ENCODE measurements around the gene KIF1A. TPM values are rescaled to one million over a fixed set of nuclear protein-coding genes. Genes with fewer than 3 reads are reported as not detected.
"Not testable (repeated sequence)": the region's sequence is repeated elsewhere in the genome, so short reads cannot be mapped to it uniquely, and the experiment has no call there.

KIF1A gene
- polyA plus RNA-seq, 1 donor (not counting 4 experiments of a cell fraction or from before 2014, with no cell fraction given) = not detected

DNA sequence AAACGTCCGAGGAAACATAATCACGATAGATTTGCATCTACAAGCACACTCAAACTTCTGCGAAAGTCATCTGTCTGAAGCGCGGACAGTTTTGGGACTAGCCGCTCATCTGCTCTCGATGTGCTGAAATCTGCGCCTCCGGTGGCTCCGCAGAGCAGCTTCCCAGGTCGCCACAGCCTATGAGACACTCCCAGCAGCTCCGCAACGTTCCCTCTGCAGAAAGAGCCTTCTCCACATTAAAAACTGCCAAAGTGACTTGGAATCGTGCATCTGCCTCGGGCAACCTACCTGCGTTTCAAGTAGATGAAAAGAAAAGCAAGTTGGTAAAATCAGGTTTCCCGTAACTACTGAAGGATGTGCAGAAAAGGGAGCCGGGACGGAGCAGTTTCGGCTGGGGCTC lies 119.4 kb downstream of the KIF1A start:
- H3K36me3 ChIP-seq (ENCODE audit: control insufficient read depth in 2 of 2, extremely low read depth in 1 of 2, insufficient read depth in 2 of 2, low read length in 2 of 2); H3K9ac ChIP-seq (ENCODE audit: control insufficient read depth, extremely low read depth, insufficient read depth, low read length); H3K27ac ChIP-seq (ENCODE audit: control insufficient read depth, insufficient read depth, low read length); H3K4me3 ChIP-seq (ENCODE audit: control insufficient read depth in 2 of 3, extremely low read depth in 1 of 3, insufficient read depth in 2 of 3, low read depth in 1 of 3, low read length in 3 of 3); H3K4me1 ChIP-seq (ENCODE audit: control insufficient read depth, extremely low read depth, insufficient read depth, low read length); H3K9me1 ChIP-seq (ENCODE audit: control insufficient read depth, extremely low read depth, insufficient read depth, low read length); H3K9me3 ChIP-seq (ENCODE audit: control insufficient read depth, low read depth, low read length); dilution Hi-C loops (cut with MboI; ENCODE audit: extremely low pct_ligation_motif_present, low sequenced_read_pairs); H3K79me2 ChIP-seq (ENCODE audit: control insufficient read depth, insufficient read depth, low read length); H2AFZ ChIP-seq (ENCODE audit: control insufficient read depth, low read length); DNase-seq (ENCODE audit: low read depth, low spot score); H4K20me1 ChIP-seq (ENCODE audit: control insufficient read depth, extremely low read depth, insufficient read depth, low read length): not testable (repeated sequence)
- TF ChIP-seq EZH2 (IDR thresholded peaks at IDR 0.05; ENCODE audit: low read length) = peak; percentile 42
- peak overlapping the region; percentile 3 for H3K4me2 ChIP-seq (ENCODE audit: control insufficient read depth, extremely low read depth, insufficient read depth, low read depth, low read length)
- FAIRE-seq = peak; percentile 36
- peaks cover 32% of the 10 kb centered on the region for H3K27me3 ChIP-seq (ENCODE audit: control insufficient read depth, extremely low read depth, insufficient read depth, low read length)

GRCh38 chr2:240699835-240700234 lies 120.2 kb downstream of the KIF1A start:
- H4K20me1 ChIP-seq (ENCODE audit: control insufficient read depth, extremely low read depth, insufficient read depth, low read length); H3K4me3 ChIP-seq (ENCODE audit: control insufficient read depth in 2 of 3, extremely low read depth in 1 of 3, insufficient read depth in 2 of 3, low read depth in 1 of 3, low read length in 3 of 3); H2AFZ ChIP-seq (ENCODE audit: control insufficient read depth, low read length); dilution Hi-C loops (cut with MboI; ENCODE audit: extremely low pct_ligation_motif_present, low sequenced_read_pairs); H3K79me2 ChIP-seq (ENCODE audit: control insufficient read depth, insufficient read depth, low read length); H3K9me1 ChIP-seq (ENCODE audit: control insufficient read depth, extremely low read depth, insufficient read depth, low read length); FAIRE-seq; H3K9ac ChIP-seq (ENCODE audit: control insufficient read depth, extremely low read depth, insufficient read depth, low read length); H3K4me2 ChIP-seq (ENCODE audit: control insufficient read depth, extremely low read depth, insufficient read depth, low read depth, low read length); H3K36me3 ChIP-seq (ENCODE audit: control insufficient read depth in 2 of 2, extremely low read depth in 1 of 2, insufficient read depth in 2 of 2, low read length in 2 of 2); H3K4me1 ChIP-seq (ENCODE audit: control insufficient read depth, extremely low read depth, insufficient read depth, low read length); DNase-seq (ENCODE audit: low read depth, low spot score); H3K27ac ChIP-seq (ENCODE audit: control insufficient read depth, insufficient read depth, low read length); H3K9me3 ChIP-seq (ENCODE audit: control insufficient read depth, low read depth, low read length): not testable (repeated sequence)
- H3K27me3 ChIP-seq (ENCODE audit: control insufficient read depth, extremely low read depth, insufficient read depth, low read length) = peaks cover 32% of the 10 kb centered on the region

GRCh38 chr2:240698852-240699561 lies 121.0 kb downstream of the KIF1A start:
- H3K9me1 ChIP-seq (ENCODE audit: control insufficient read depth, extremely low read depth, insufficient read depth, low read length); DNase-seq (ENCODE audit: low read depth, low spot score); H3K9ac ChIP-seq (ENCODE audit: control insufficient read depth, extremely low read depth, insufficient read depth, low read length); H3K4me3 ChIP-seq (ENCODE audit: control insufficient read depth in 2 of 3, extremely low read depth in 1 of 3, insufficient read depth in 2 of 3, low read depth in 1 of 3, low read length in 3 of 3); H3K4me2 ChIP-seq (ENCODE audit: control insufficient read depth, extremely low read depth, insufficient read depth, low read depth, low read length); H3K79me2 ChIP-seq (ENCODE audit: control insufficient read depth, insufficient read depth, low read length); H3K9me3 ChIP-seq (ENCODE audit: control insufficient read depth, low read depth, low read length); H2AFZ ChIP-seq (ENCODE audit: control insufficient read depth, low read length); H3K4me1 ChIP-seq (ENCODE audit: control insufficient read depth, extremely low read depth, insufficient read depth, low read length); H4K20me1 ChIP-seq (ENCODE audit: control insufficient read depth, extremely low read depth, insufficient read depth, low read length); H3K36me3 ChIP-seq (ENCODE audit: control insufficient read depth in 2 of 2, extremely low read depth in 1 of 2, insufficient read depth in 2 of 2, low read length in 2 of 2); H3K27ac ChIP-seq (ENCODE audit: control insufficient read depth, insufficient read depth, low read length); dilution Hi-C loops (cut with MboI; ENCODE audit: extremely low pct_ligation_motif_present, low sequenced_read_pairs): not testable (repeated sequence)
- peaks cover 28% of the 10 kb centered on the region for H3K27me3 ChIP-seq (ENCODE audit: control insufficient read depth, extremely low read depth, insufficient read depth, low read length)
- FAIRE-seq = peak; percentile 77

DNA sequence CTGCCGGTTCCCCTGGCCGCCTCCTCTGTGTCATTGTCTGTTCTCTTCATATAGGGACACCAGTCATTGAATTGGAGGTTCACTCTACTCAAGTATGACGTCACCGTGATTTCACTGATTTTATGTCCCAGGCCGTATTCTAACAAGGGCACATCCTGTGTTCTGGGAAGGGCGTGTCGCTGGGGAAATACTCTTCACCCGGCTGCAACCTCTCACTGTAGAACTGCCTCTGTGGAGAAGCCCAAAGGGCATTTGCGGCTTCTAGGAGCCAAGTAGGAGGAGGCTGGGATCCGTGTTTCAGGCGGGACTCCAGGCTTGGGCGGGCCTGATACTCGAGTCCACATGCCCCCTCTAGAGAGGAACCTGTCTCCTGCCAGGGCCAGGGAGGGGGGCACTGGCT lies 123.5 kb downstream of the KIF1A start:
- H3K4me3 ChIP-seq (ENCODE audit: control insufficient read depth in 2 of 3, extremely low read depth in 1 of 3, insufficient read depth in 2 of 3, low read depth in 1 of 3, low read length in 3 of 3); H3K9me1 ChIP-seq (ENCODE audit: control insufficient read depth, extremely low read depth, insufficient read depth, low read length); H3K36me3 ChIP-seq (ENCODE audit: control insufficient read depth in 2 of 2, extremely low read depth in 1 of 2, insufficient read depth in 2 of 2, low read length in 2 of 2); H4K20me1 ChIP-seq (ENCODE audit: control insufficient read depth, extremely low read depth, insufficient read depth, low read length); DNase-seq (ENCODE audit: low read depth, low spot score); H2AFZ ChIP-seq (ENCODE audit: control insufficient read depth, low read length); H3K4me2 ChIP-seq (ENCODE audit: control insufficient read depth, extremely low read depth, insufficient read depth, low read depth, low read length); H3K9ac ChIP-seq (ENCODE audit: control insufficient read depth, extremely low read depth, insufficient read depth, low read length); H3K27ac ChIP-seq (ENCODE audit: control insufficient read depth, insufficient read depth, low read length); H3K79me2 ChIP-seq (ENCODE audit: control insufficient read depth, insufficient read depth, low read length); H3K9me3 ChIP-seq (ENCODE audit: control insufficient read depth, low read depth, low read length); H3K4me1 ChIP-seq (ENCODE audit: control insufficient read depth, extremely low read depth, insufficient read depth, low read length); FAIRE-seq; dilution Hi-C loops (cut with MboI; ENCODE audit: extremely low pct_ligation_motif_present, low sequenced_read_pairs): not testable (repeated sequence)
- H3K27me3 ChIP-seq (ENCODE audit: control insufficient read depth, extremely low read depth, insufficient read depth, low read length) = peaks cover 15% of the 10 kb centered on the region

- FAIRE-seq; H3K4me2 ChIP-seq (ENCODE audit: control insufficient read depth, extremely low read depth, insufficient read depth, low read depth, low read length); H4K20me1 ChIP-seq (ENCODE audit: control insufficient read depth, extremely low read depth, insufficient read depth, low read length); H3K27ac ChIP-seq (ENCODE audit: control insufficient read depth, insufficient read depth, low read length); H3K27me3 ChIP-seq (ENCODE audit: control insufficient read depth, extremely low read depth, insufficient read depth, low read length); H3K9me3 ChIP-seq (ENCODE audit: control insufficient read depth, low read depth, low read length); H3K9me1 ChIP-seq (ENCODE audit: control insufficient read depth, extremely low read depth, insufficient read depth, low read length); DNase-seq (ENCODE audit: low read depth, low spot score); H3K79me2 ChIP-seq (ENCODE audit: control insufficient read depth, insufficient read depth, low read length); H3K36me3 ChIP-seq (ENCODE audit: control insufficient read depth in 2 of 2, extremely low read depth in 1 of 2, insufficient read depth in 2 of 2, low read length in 2 of 2); H2AFZ ChIP-seq (ENCODE audit: control insufficient read depth, low read length); dilution Hi-C loops (cut with MboI; ENCODE audit: extremely low pct_ligation_motif_present, low sequenced_read_pairs); H3K4me1 ChIP-seq (ENCODE audit: control insufficient read depth, extremely low read depth, insufficient read depth, low read length); H3K4me3 ChIP-seq (ENCODE audit: control insufficient read depth in 2 of 3, extremely low read depth in 1 of 3, insufficient read depth in 2 of 3, low read depth in 1 of 3, low read length in 3 of 3); H3K9ac ChIP-seq (ENCODE audit: control insufficient read depth, extremely low read depth, insufficient read depth, low read length): not testable (repeated sequence)
Measured at GRCh38 chr2:240695593-240695992, 124.4 kb downstream of the KIF1A start.
